Activated naive CD4-positive, alpha-beta T cell treated with anti-CD3 and anti-CD28 coated beads for 36 hours (primary cell): ENCODE results near the gene OR2C3. TPM values are rescaled to one million over a fixed set of nuclear protein-coding genes. Genes with fewer than 3 reads are reported as not detected.
A peak's percentile ranks its signal among the peaks of the same experiment; 100 is the strongest.
"Not testable (repeated sequence)": the region's sequence is repeated elsewhere in the genome, so short reads cannot be mapped to it uniquely, and the experiment has no call there.

ENCODE experiments used
- CTCF ChIA-PET: fragments of 350-600 bp; sonication (Branson Sonifier 250); formaldehyde crosslinking; loops from one replicate; lab custom pipeline; 2021; ENCODE audit warnings: antibody characterized with exemption; lab: Charles Lee
- DNase-seq: peaks from one replicate; pipeline ENCODE4 v3.0.0-alpha.2; 2020
- H3K27ac Mint-ChIP-seq: one replicate; pipeline ENCODE4 v1.8.0; 2021; ENCODE audit warnings: mild to moderate bottlenecking, mixed read lengths
- H3K27me3 Mint-ChIP-seq: one replicate; pipeline ENCODE4 v1.8.0; 2021; ENCODE audit warnings: low read depth, mixed read lengths
- H3K36me3 Mint-ChIP-seq: one replicate; pipeline ENCODE4 v1.8.0; 2021; ENCODE audit warnings: low read depth, mixed read lengths
- H3K4me1 Mint-ChIP-seq: one replicate; pipeline ENCODE4 v1.8.0; 2021; ENCODE audit warnings: low read depth, mixed read lengths
- H3K4me3 Mint-ChIP-seq: one replicate; pipeline ENCODE4 v1.8.0; 2021; ENCODE audit warnings: mild to moderate bottlenecking, moderate library complexity, mixed read lengths
- H3K9me3 Mint-ChIP-seq: one replicate; pipeline ENCODE4 v1.8.0; 2021; ENCODE audit warnings: mixed read lengths
- intact Hi-C: fragments of 100-400 bp; cut with micrococcal nuclease; formaldehyde crosslinking; loops from one replicate; pipeline ENCODE4 v1.15.1; 2023
- total RNA-seq, 2 experiments: library from RNA; stranded (reverse); gene quantifications; one replicate each; pipeline ENCODE4 v1.2.3, GENCODE V29; 2021

The OR2C3 gene
- total RNA-seq, 2 experiments from 2014 or later: not detected

DNA sequence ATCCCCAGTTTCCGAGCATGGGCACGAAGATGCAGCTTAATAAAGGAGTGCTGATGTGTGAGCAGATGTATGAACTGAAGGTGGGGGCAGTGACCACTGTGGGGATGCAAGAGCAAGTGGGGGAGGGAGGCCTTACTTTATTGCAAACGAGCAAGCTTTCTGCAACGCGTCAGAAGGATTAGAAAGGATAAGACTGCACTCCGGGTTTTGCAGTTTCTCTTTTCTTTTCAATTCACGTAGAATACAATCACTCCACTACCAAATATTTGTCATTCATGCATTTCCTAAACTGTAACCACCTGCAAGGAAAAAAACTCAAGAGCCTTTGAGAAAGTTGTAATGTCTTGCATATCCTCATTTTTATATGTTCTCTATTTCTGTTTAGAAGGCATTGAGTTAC lies 4.3 kb upstream of the OR2C3 start:
- Mint-ChIP-seq H3K36me3 (no peaks in the 10 kb centered on the region), H3K9me3 (no peaks in the 10 kb centered on the region), H3K4me3 (no peak overlapping the region), H3K4me1 (no peaks in the 10 kb centered on the region), H3K27ac (no peak overlapping the region), H3K27me3 (peaks cover 17% of the 10 kb centered on the region)
- DNase-seq: no peak
- intact Hi-C loops: no loop called here
- CTCF ChIA-PET: interaction anchor here (1.1 to 1.2 kb wide), 2 partner anchors 151 to 168 kb away, joined by 3 read pairs; no protein-coding TSS in a partner anchor

DNA sequence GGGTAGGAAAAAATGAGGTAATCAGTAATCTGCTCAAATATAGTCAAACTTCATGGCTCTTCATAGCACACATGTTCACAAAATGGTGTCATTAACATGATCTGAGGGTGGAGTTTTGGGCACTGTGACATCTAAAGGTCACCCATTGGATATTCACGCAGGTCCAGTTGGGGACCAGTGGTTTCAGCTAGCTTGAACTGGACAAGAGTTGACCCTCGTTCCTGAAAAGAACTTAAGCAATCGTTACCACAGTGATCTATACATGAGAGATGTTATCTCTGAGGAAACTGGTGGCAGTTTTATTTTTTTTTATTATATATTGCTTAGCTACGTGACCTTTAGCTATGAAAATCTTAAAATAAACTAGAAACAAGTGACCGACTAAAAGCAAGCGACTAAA lies 3.0 kb upstream of the OR2C3 start:
- Mint-ChIP-seq H3K36me3 (no peaks in the 10 kb centered on the region), H3K9me3 (no peaks in the 10 kb centered on the region), H3K27ac (no peak overlapping the region), H3K4me3 (no peak overlapping the region), H3K27me3 (peaks cover 17% of the 10 kb centered on the region), H3K4me1 (no peaks in the 10 kb centered on the region)
- CTCF ChIA-PET: interaction anchor here (0.6 kb wide), 1 partner anchor 298 kb away, joined by 3 read pairs; no protein-coding TSS in a partner anchor
- intact Hi-C loops: no loop called here
- DNase-seq: no peak

GRCh38 chr1:247538561-247538960 lies 2.3 kb upstream of the OR2C3 start:
- H3K9me3 Mint-ChIP-seq: no peaks in the 10 kb centered on the region
- H3K27me3 Mint-ChIP-seq: peaks cover 17% of the 10 kb centered on the region
- no peaks in the 10 kb centered on the region for H3K36me3 Mint-ChIP-seq
- no peaks in the 10 kb centered on the region for H3K4me1 Mint-ChIP-seq
- H3K27ac Mint-ChIP-seq: no peak overlapping the region
- H3K4me3 Mint-ChIP-seq: no peak overlapping the region
- intact Hi-C loops: no loop called here
- DNase-seq: no peak
- CTCF ChIA-PET: interaction anchor here (0.6 kb wide), 1 partner anchor 297 kb away, joined by 3 read pairs; no protein-coding TSS in a partner anchor

GRCh38 chr1:247535402-247535801 lies 838 bp downstream of the OR2C3 start:
- H3K4me1 Mint-ChIP-seq: no peaks in the 10 kb centered on the region
- intact Hi-C loops: no loop called here
- no peaks in the 10 kb centered on the region for H3K36me3 Mint-ChIP-seq
- no peak for DNase-seq
- H3K27ac Mint-ChIP-seq: no peak overlapping the region
- no peak overlapping the region for H3K4me3 Mint-ChIP-seq
- no peaks in the 10 kb centered on the region for H3K9me3 Mint-ChIP-seq
- CTCF ChIA-PET: no interaction called here
- H3K27me3 Mint-ChIP-seq: peaks cover 18% of the 10 kb centered on the region

- Mint-ChIP-seq H3K27me3 (peaks cover 17% of the 10 kb centered on the region), H3K36me3 (no peaks in the 10 kb centered on the region), H3K9me3 (peaks cover 1% of the 10 kb centered on the region), H3K4me1 (no peaks in the 10 kb centered on the region), H3K27ac (no peak overlapping the region), H3K4me3 (no peak overlapping the region)
- intact Hi-C loops: no loop called here
- CTCF ChIA-PET: no interaction called here
- DNase-seq: no peak
These were observed 4.3 kb downstream of the OR2C3 start for GRCh38 chr1:247531937-247532336.

- CTCF ChIA-PET: interaction anchor here (0.7 kb wide), 1 partner anchor 698 kb away, joined by 3 read pairs; no protein-coding TSS in a partner anchor
- H3K4me1 Mint-ChIP-seq: no peaks in the 10 kb centered on the region
- peaks cover 24% of the 10 kb centered on the region for H3K27me3 Mint-ChIP-seq
- H3K4me3 Mint-ChIP-seq: no peak overlapping the region
- H3K27ac Mint-ChIP-seq: no peak overlapping the region
- intact Hi-C loops: no loop called here
- no peaks in the 10 kb centered on the region for H3K36me3 Mint-ChIP-seq
- H3K9me3 Mint-ChIP-seq: peaks cover 1% of the 10 kb centered on the region
- no peak for DNase-seq
These were observed 5.5 kb downstream of the OR2C3 start for GRCh38 chr1:247530785-247531184.

DNA sequence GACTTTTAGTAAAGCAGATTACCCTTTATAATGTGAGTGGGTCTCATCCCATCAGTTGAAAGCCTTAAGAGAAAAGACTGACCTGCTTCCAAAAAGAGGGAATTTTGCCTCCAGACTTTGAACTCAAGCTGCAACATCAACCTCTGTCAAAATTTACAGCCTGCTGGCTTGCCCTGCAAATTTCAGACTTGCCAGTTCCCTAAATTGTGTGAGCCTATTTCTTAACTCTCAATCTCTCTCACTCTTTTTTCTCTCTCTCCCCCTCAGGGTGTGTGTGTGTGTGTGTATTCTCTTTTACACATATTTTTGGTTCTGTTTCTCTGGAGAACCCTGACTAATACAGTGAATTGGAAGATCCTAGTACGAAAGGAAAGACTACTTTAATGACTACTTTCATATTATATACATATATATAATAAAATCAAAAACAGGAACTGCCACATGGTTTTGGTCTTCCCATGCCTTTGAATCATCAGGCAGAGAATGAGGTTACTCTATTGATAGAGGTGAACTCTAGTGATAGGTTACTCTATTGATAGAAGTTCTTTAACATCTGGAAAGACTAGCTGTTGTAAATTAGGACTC lies 6.4 kb downstream of the OR2C3 start:
- H3K4me3 Mint-ChIP-seq: no peak overlapping the region
- CTCF ChIA-PET: no interaction called here
- H3K27ac Mint-ChIP-seq: no peak overlapping the region
- H3K9me3 Mint-ChIP-seq: peaks cover 1% of the 10 kb centered on the region
- intact Hi-C loops: no loop called here
- H3K4me1 Mint-ChIP-seq: no peaks in the 10 kb centered on the region
- no peaks in the 10 kb centered on the region for H3K36me3 Mint-ChIP-seq
- H3K27me3 Mint-ChIP-seq: peaks cover 26% of the 10 kb centered on the region
- no peak for DNase-seq

GRCh38 chr1:247528812-247529474 lies 7.3 kb downstream of the OR2C3 start:
- no peak for DNase-seq
- Mint-ChIP-seq H3K36me3 (no peaks in the 10 kb centered on the region), H3K4me1 (no peaks in the 10 kb centered on the region), H3K9me3 (peaks cover 1% of the 10 kb centered on the region), H3K4me3 (no peak overlapping the region), H3K27me3 (peaks cover 29% of the 10 kb centered on the region), H3K27ac (no peak overlapping the region)
- intact Hi-C loops: no loop called here
- CTCF ChIA-PET: no interaction called here

GRCh38 chr1:247521886-247522285 lies 14.4 kb downstream of the OR2C3 start:
- CTCF ChIA-PET, H3K4me3 Mint-ChIP-seq, H3K27ac Mint-ChIP-seq, DNase-seq, H3K9me3 Mint-ChIP-seq, H3K36me3 Mint-ChIP-seq, intact Hi-C loops, H3K4me1 Mint-ChIP-seq: not testable (repeated sequence)
- peaks cover 14% of the 10 kb centered on the region for H3K27me3 Mint-ChIP-seq

DNA sequence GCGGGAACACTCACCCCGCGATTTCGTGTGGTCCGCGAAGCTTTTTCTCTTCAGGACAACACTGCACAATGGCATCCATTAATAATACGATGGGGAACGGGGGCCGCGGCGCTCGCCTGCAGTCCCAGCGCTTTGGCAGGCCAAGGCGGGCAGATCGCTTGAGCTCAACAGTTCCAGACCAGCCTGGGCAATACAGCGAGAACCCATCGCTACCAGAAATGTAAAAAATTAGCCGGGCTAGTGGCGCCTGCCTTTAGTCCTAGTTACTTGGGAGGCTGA lies 17.7 kb downstream of the OR2C3 start:
- peaks cover 6% of the 10 kb centered on the region for H3K36me3 Mint-ChIP-seq
- H3K9me3 Mint-ChIP-seq: peaks cover 3% of the 10 kb centered on the region
- intact Hi-C loops: no loop called here
- peaks cover 20% of the 10 kb centered on the region for H3K27me3 Mint-ChIP-seq
- DNase-seq: no peak
- no peak overlapping the region for H3K27ac Mint-ChIP-seq
- H3K4me3 Mint-ChIP-seq: no peak overlapping the region
- H3K4me1 Mint-ChIP-seq: no peaks in the 10 kb centered on the region
- CTCF ChIA-PET: no interaction called here

- Mint-ChIP-seq H3K27me3 (peaks cover 20% of the 10 kb centered on the region), H3K27ac (no peak overlapping the region), H3K4me1 (no peaks in the 10 kb centered on the region), H3K9me3 (peaks cover 3% of the 10 kb centered on the region), H3K4me3 (peak overlapping the region; percentile 21), H3K36me3 (peaks cover 6% of the 10 kb centered on the region)
- CTCF ChIA-PET: no interaction called here
- intact Hi-C loops: no loop called here
- DNase-seq: peak; percentile 14
These were observed 18.2 kb downstream of the OR2C3 start for GRCh38 chr1:247517795-247518612.

- Mint-ChIP-seq H3K9me3 (no peaks in the 10 kb centered on the region), H3K4me1 (no peaks in the 10 kb centered on the region), H3K27ac (no peak overlapping the region), H3K36me3 (peaks cover 3% of the 10 kb centered on the region), H3K27me3 (peaks cover 4% of the 10 kb centered on the region), H3K4me3 (no peak overlapping the region)
- DNase-seq: no peak
- intact Hi-C loops: no loop called here
- CTCF ChIA-PET: no interaction called here
These were observed 29.4 kb downstream of the OR2C3 start for GRCh38 chr1:247506831-247507230.
